Measurements from ENCODE around the gene PPARG. TPM values are rescaled to one million over a fixed set of nuclear protein-coding genes. Genes with fewer than 3 reads are reported as not detected.

Gene PPARG
- total and polyA plus RNA-seq, 2 experiments from 2014 or later, result 0.15 to 0.42 TPM

- no peaks in the 10 kb centered on the region for H3K36me3 Mint-ChIP-seq (ENCODE audit: low read depth)
- TF ChIP-seq CREB1 (CRISPR knock-in tag; IDR thresholded peaks at IDR 0.05; ENCODE audit: low read depth), result no peak
- TF ChIP-seq ZNF331 (CRISPR knock-in tag; IDR thresholded peaks at IDR 0.05; ENCODE audit: low read depth), result no peak
- TF ChIP-seq POLR2AphosphoS5 (IDR thresholded peaks at IDR 0.05; ENCODE audit: low read depth), result no peak
- TF ChIP-seq REST (IDR thresholded peaks at IDR 0.05; ENCODE audit: unreplicated experiment), result no peak
- no peak overlapping the region for H3K4me3 Mint-ChIP-seq
- no peaks in the 10 kb centered on the region for H3K27me3 Mint-ChIP-seq (ENCODE audit: insufficient read depth, low read depth, poor library complexity)
- H3K4me1 Mint-ChIP-seq, result no peaks in the 10 kb centered on the region
- H3K27me3 ChIP-seq (ENCODE audit: insufficient read depth), result no peaks in the 10 kb centered on the region
- no peaks in the 10 kb centered on the region for H3F3A ChIP-seq (replicated peaks; ENCODE audit: low read depth)
- no peaks in the 10 kb centered on the region for H3K9me2 ChIP-seq (ENCODE audit: insufficient read depth)
- ATAC-seq (no peak), DNase-seq (ENCODE audit: low spot score) (no peak)
- H2AFZ ChIP-seq, result no peak overlapping the region; the same call in 1 of the 2 replicates
- H3K4me3 ChIP-seq, result no peak overlapping the region
- H3K4me2 ChIP-seq, result no peak overlapping the region
- no peaks in the 10 kb centered on the region for H3K9me3 Mint-ChIP-seq
- H3K79me2 ChIP-seq (replicated peaks; ENCODE audit: insufficient read depth), result no peaks in the 10 kb centered on the region
- no peak overlapping the region for H3K27ac ChIP-seq (ENCODE audit: low read depth)
- H3K36me3 ChIP-seq (ENCODE audit: insufficient read depth), result no peaks in the 10 kb centered on the region
- H3K27ac Mint-ChIP-seq, result no peak overlapping the region
- H4K20me1 ChIP-seq (replicated peaks; ENCODE audit: insufficient read depth), result no peaks in the 10 kb centered on the region
- no peaks in the 10 kb centered on the region; the same call in 1 of the 2 replicates for H3K4me1 ChIP-seq (ENCODE audit: insufficient read depth)
Observed at GRCh38 chr3:12336099-12336498, 47.2 kb downstream of the PPARG start.

DNA sequence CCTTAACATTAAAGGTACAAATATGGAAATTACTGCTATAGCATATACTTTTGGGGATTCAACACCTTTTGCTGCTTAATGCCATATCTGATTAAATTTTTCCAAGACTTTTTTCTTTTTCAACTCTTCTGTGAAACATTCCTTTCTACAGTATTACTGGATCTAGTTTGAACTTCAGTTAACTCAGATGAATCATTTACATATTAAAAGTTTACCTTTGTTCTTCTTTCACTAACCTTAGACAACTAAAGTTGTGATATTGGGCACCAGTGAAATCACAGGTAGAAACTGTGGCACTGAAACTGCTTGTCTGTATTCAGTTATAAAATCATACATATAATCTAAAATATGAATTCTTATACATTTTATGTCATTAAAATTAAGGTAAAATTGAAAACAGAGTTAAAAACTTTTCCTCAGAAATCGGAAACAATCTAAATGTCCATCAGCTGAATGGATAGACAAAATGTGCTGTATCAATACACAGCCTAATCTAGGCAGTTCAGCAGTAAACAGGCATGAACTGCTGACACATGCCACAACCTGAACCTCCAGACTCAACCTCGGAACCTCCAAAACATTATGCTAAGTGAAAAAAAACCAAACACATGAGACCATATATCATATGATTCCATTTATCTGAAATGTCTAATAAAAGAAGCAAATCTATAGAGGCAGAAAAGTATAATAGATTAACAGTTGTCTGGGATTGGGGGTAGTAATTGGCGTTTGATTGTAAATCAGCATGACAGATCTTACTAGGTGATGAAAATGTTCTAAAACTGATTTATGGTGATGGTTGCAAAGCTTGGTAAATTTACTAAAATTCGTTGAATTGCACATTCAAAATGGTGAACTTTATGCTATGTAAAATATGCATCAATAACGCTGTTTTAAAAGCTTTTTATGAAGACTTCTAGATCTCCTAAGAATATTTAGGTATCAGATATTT is 50.0 kb downstream of the PPARG start:
- H3K4me1 Mint-ChIP-seq, result no peaks in the 10 kb centered on the region
- TF ChIP-seq, protein P1, sequence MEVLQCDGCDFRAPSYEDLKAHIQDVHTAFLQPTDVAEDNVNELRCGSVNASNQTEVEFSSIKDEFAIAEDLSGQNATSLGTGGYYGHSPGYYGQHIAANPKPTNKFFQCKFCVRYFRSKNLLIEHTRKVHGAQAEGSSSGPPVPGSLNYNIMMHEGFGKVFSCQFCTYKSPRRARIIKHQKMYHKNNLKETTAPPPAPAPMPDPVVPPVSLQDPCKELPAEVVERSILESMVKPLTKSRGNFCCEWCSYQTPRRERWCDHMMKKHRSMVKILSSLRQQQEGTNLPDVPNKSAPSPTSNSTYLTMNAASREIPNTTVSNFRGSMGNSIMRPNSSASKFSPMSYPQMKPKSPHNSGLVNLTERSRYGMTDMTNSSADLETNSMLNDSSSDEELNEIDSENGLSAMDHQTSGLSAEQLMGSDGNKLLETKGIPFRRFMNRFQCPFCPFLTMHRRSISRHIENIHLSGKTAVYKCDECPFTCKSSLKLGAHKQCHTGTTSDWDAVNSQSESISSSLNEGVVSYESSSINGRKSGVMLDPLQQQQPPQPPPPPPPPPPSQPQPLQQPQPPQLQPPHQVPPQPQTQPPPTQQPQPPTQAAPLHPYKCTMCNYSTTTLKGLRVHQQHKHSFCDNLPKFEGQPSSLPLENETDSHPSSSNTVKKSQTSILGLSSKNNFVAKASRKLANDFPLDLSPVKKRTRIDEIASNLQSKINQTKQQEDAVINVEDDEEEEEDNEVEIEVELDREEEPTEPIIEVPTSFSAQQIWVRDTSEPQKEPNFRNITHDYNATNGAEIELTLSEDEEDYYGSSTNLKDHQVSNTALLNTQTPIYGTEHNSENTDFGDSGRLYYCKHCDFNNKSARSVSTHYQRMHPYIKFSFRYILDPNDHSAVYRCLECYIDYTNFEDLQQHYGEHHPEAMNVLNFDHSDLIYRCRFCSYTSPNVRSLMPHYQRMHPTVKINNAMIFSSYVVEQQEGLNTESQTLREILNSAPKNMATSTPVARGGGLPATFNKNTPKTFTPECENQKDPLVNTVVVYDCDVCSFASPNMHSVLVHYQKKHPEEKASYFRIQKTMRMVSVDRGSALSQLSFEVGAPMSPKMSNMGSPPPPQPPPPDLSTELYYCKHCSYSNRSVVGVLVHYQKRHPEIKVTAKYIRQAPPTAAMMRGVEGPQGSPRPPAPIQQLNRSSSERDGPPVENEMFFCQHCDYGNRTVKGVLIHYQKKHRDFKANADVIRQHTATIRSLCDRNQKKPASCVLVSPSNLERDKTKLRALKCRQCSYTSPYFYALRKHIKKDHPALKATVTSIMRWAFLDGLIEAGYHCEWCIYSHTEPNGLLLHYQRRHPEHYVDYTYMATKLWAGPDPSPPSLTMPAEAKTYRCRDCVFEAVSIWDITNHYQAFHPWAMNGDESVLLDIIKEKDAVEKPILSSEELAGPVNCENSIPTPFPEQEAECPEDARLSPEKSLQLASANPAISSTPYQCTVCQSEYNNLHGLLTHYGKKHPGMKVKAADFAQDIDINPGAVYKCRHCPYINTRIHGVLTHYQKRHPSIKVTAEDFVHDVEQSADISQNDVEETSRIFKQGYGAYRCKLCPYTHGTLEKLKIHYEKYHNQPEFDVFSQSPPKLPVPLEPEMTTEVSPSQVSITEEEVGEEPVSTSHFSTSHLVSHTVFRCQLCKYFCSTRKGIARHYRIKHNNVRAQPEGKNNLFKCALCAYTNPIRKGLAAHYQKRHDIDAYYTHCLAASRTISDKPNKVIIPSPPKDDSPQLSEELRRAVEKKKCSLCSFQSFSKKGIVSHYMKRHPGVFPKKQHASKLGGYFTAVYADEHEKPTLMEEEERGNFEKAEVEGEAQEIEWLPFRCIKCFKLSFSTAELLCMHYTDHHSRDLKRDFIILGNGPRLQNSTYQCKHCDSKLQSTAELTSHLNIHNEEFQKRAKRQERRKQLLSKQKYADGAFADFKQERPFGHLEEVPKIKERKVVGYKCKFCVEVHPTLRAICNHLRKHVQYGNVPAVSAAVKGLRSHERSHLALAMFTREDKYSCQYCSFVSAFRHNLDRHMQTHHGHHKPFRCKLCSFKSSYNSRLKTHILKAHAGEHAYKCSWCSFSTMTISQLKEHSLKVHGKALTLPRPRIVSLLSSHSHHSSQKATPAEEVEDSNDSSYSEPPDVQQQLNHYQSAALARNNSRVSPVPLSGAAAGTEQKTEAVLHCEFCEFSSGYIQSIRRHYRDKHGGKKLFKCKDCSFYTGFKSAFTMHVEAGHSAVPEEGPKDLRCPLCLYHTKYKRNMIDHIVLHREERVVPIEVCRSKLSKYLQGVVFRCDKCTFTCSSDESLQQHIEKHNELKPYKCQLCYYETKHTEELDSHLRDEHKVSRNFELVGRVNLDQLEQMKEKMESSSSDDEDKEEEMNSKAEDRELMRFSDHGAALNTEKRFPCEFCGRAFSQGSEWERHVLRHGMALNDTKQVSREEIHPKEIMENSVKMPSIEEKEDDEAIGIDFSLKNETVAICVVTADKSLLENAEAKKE (CRISPR knock-in tag; IDR thresholded peaks at IDR 0.05), result no peak
- no peak for TF ChIP-seq CREB1 (CRISPR knock-in tag; IDR thresholded peaks at IDR 0.05; ENCODE audit: low read depth)
- no peak for TF ChIP-seq POLR2AphosphoS5 (IDR thresholded peaks at IDR 0.05; ENCODE audit: low read depth)
- TF ChIP-seq EZH2phosphoT487 (IDR thresholded peaks at IDR 0.05; ENCODE audit: unreplicated experiment), result no peak
- no peak for TF ChIP-seq EZH2 (IDR thresholded peaks at IDR 0.05; ENCODE audit: low read depth, unreplicated experiment)
- TF ChIP-seq STAT1 (IDR thresholded peaks at IDR 0.05; ENCODE audit: unreplicated experiment), result no peak
- no peak for TF ChIP-seq ETS1 (IDR thresholded peaks at IDR 0.05)

More for the DNA sequence above, 50.0 kb downstream of the PPARG start:
- ATAC-seq (no peak), DNase-seq (ENCODE audit: low spot score) (no peak)
- H3K9me3 Mint-ChIP-seq, result no peaks in the 10 kb centered on the region
- Histone ChIP-seq H3K4me1 (ENCODE audit: insufficient read depth) (no peaks in the 10 kb centered on the region), H3K27ac (ENCODE audit: low read depth) (no peak overlapping the region), H4K20me1 (replicated peaks; ENCODE audit: insufficient read depth) (no peaks in the 10 kb centered on the region), H3K4me2 (no peak overlapping the region), H3K4me3 (no peak overlapping the region), H3K36me3 (ENCODE audit: insufficient read depth) (no peaks in the 10 kb centered on the region), H3K9me2 (ENCODE audit: insufficient read depth) (no peaks in the 10 kb centered on the region), H3F3A (replicated peaks; ENCODE audit: low read depth) (no peaks in the 10 kb centered on the region), H3K79me2 (replicated peaks; ENCODE audit: insufficient read depth) (no peaks in the 10 kb centered on the region), H2AFZ (no peak overlapping the region), H3K27me3 (ENCODE audit: insufficient read depth) (no peaks in the 10 kb centered on the region)
- H3K36me3 Mint-ChIP-seq (ENCODE audit: low read depth), result no peaks in the 10 kb centered on the region
- no peak overlapping the region for H3K27ac Mint-ChIP-seq
- no peaks in the 10 kb centered on the region for H3K27me3 Mint-ChIP-seq (ENCODE audit: insufficient read depth, low read depth, poor library complexity)
- no peak overlapping the region for H3K4me3 Mint-ChIP-seq
